Glomerular visceral epithelial cell (primary cell): ENCODE data around the gene GALNT14.

ENCODE experiments used
- DNase-seq: peaks from one replicate; pipeline ENCODE4 v3.0.0-alpha.2; 2016; ENCODE audit errors: extremely low spot score

The GALNT14 gene

GRCh38 chr2:31055938-31056337, 82.3 kb downstream of the GALNT14 start:
- no peak for DNase-seq

- no peak for DNase-seq
Observed at GRCh38 chr2:31054842-31055388, 83.3 kb downstream of the GALNT14 start.

GRCh38 chr2:31053929-31054782, 84.1 kb downstream of the GALNT14 start:
- DNase-seq, result no peak

- no peak for DNase-seq
Observed at GRCh38 chr2:31052284-31052683, 86.0 kb downstream of the GALNT14 start.

GRCh38 chr2:31051258-31052140, 86.7 kb downstream of the GALNT14 start:
- DNase-seq, result no peak

GRCh38 chr2:31049916-31050588, 88.2 kb downstream of the GALNT14 start:
- peak; percentile 15 for DNase-seq

GRCh38 chr2:31049264-31049663, 89.0 kb downstream of the GALNT14 start:
- no peak for DNase-seq

GRCh38 chr2:31047599-31047998, 90.6 kb downstream of the GALNT14 start:
- no peak for DNase-seq

- no peak for DNase-seq
Observed at GRCh38 chr2:31038385-31038784, 99.9 kb downstream of the GALNT14 start.

- DNase-seq, result no peak
Observed at GRCh38 chr2:31037058-31037457, 101.2 kb downstream of the GALNT14 start.

- no peak for DNase-seq
Observed at GRCh38 chr2:31033032-31033431, 105.2 kb downstream of the GALNT14 start.

GRCh38 chr2:31032475-31032874, 105.8 kb downstream of the GALNT14 start:
- no peak for DNase-seq

- DNase-seq, result no peak
Observed at GRCh38 chr2:31031132-31031706, 107.0 kb downstream of the GALNT14 start.

- no peak for DNase-seq
Observed at GRCh38 chr2:31028417-31028816, 109.8 kb downstream of the GALNT14 start.

- no peak for DNase-seq
Observed at GRCh38 chr2:31027549-31027948, 110.7 kb downstream of the GALNT14 start.

GRCh38 chr2:31023541-31023940, 114.7 kb downstream of the GALNT14 start:
- no peak for DNase-seq

GRCh38 chr2:31020713-31021112, 117.5 kb downstream of the GALNT14 start:
- no peak for DNase-seq

GRCh38 chr2:31018280-31018679, 120.0 kb downstream of the GALNT14 start:
- DNase-seq, result no peak

GRCh38 chr2:31016648-31017047, 121.6 kb downstream of the GALNT14 start:
- DNase-seq, result no peak

- no peak for DNase-seq
Observed at GRCh38 chr2:31014516-31014915, 123.7 kb downstream of the GALNT14 start.

GRCh38 chr2:31013301-31013700, 124.9 kb downstream of the GALNT14 start:
- DNase-seq, result no peak

- DNase-seq, result no peak
Observed at GRCh38 chr2:31012406-31012805, 125.8 kb downstream of the GALNT14 start.
